BE2C (cell line): ENCODE results near the gene BCL11A.

Source experiments
- DNase-seq: peaks from one replicate; pipeline ENCODE4 v3.0.0-alpha.2; 2020
- H3K27me3 ChIP-seq: fragments of 250-450 bp; sonication (Bioruptor Pico); 2 replicates; pipeline ENCODE4 v1.5.1; 2020; ENCODE audit warnings: mild to moderate bottlenecking
- H3K36me3 ChIP-seq: fragments of 250-450 bp; sonication (Bioruptor Pico); 2 replicates; pipeline ENCODE4 v1.5.1; 2020; ENCODE audit warnings: mild to moderate bottlenecking
- H3K4me1 ChIP-seq: fragments of 250-450 bp; sonication (Bioruptor Pico); 2 replicates; pipeline ENCODE4 v1.5.1; 2020
- H3K4me3 ChIP-seq: 2 replicates; pipeline ENCODE4 v1.5.1; 2011; ENCODE audit warnings: low read depth, low read length
- H3K9me3 ChIP-seq: fragments of 250-450 bp; sonication (Bioruptor Pico); 2 replicates; pipeline ENCODE4 v1.5.1; 2020
- TF ChIP-seq, protein P1 (sequence below): IDR thresholded peaks from 2 replicates; pipeline ENCODE4 v1.5.1; 2012; ENCODE audit warnings: mild to moderate bottlenecking, low read depth, low read length

Gene BCL11A

DNA sequence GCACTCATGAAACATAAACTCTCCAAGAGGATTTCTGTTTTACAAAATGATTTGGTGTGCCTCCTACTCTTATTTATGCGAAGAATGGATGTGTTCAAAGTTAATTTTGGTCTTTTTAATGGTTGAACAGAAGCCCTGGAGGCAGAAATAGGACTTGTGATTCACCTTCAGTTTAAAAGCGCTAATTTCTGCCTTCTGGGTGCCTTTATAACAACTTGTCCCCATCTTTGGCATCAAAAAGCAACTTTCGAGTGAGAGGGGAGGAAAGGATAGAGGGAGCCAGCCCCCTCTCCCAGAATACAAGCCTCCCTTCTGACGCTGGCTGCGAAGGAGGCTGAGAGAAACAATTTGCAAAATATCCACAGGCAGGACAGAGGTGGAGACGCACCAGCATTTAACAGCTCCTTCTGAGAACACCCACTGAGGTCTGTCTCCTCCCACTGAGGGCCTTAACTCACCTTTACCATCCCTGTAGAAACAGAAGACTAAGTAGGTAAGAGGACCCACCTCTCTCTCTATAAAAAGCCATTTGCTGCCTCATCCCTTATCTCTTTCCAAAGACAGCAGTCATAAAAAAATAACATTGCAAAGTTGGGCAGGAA lies 24.3 kb upstream of the BCL11A start:
- TF ChIP-seq, protein P1, sequence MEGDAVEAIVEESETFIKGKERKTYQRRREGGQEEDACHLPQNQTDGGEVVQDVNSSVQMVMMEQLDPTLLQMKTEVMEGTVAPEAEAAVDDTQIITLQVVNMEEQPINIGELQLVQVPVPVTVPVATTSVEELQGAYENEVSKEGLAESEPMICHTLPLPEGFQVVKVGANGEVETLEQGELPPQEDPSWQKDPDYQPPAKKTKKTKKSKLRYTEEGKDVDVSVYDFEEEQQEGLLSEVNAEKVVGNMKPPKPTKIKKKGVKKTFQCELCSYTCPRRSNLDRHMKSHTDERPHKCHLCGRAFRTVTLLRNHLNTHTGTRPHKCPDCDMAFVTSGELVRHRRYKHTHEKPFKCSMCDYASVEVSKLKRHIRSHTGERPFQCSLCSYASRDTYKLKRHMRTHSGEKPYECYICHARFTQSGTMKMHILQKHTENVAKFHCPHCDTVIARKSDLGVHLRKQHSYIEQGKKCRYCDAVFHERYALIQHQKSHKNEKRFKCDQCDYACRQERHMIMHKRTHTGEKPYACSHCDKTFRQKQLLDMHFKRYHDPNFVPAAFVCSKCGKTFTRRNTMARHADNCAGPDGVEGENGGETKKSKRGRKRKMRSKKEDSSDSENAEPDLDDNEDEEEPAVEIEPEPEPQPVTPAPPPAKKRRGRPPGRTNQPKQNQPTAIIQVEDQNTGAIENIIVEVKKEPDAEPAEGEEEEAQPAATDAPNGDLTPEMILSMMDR: no peak
- peaks cover 4% of the 10 kb centered on the region; the same call in 1 of the 2 replicates for H3K27me3 ChIP-seq
- H3K4me1 ChIP-seq: no peaks in the 10 kb centered on the region

DNA sequence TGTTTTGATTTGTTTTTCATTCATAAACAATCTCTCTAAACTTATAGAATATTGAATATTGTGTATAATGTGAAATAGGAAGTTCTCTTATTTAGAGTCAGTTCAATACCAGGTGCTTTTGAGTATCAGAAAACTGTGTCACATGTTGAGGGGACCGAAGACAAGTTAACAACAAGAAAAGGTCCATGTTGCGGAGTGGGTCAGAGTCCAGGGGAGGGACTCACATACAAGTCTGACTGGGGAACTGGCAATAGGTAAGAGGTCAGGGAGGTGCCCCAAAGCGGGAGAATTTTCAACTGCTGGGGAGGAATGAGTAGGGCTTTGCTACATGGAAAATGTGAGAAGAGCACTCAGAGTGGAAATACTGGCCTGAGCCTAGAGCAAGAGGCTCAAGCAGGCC lies 19.8 kb upstream of the BCL11A start:
- TF ChIP-seq, protein P1: no peak
- peaks cover 20% of the 10 kb centered on the region for H3K27me3 ChIP-seq
- DNase-seq: no peak

More for the DNA sequence above, 24.3 kb upstream of the BCL11A start:
- DNase-seq: no peak
- Histone ChIP-seq H3K4me3 (no peak overlapping the region), H3K9me3 (no peaks in the 10 kb centered on the region), H3K36me3 (no peaks in the 10 kb centered on the region)

DNA sequence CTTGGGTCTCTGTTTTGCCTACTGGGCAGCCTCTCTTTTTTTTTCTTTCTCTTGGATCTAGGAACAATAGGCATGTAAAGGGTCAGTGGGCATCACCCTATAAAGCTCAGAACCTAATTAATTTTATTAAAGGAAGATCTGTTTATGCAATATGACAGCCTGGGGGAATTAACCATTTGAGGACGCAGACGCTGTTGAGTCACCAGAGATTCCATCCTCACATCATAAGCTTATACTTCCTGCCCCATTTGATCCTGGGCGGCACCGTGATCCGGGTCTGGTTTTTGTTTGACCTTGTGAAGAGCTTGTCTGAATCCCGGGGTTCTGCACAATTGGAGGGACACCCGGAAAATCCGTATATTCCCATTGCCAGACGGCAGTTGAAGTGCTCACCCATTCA lies 16.8 kb upstream of the BCL11A start:
- Histone ChIP-seq H3K36me3 (no peaks in the 10 kb centered on the region), H3K9me3 (no peaks in the 10 kb centered on the region), H3K4me1 (no peaks in the 10 kb centered on the region), H3K27me3 (peaks cover 34% of the 10 kb centered on the region), H3K4me3 (no peak overlapping the region; the same call in 1 of the 2 replicates)
- DNase-seq: no peak
- TF ChIP-seq, protein P1: no peak

More for the DNA sequence above, 19.8 kb upstream of the BCL11A start:
- Histone ChIP-seq H3K4me1 (no peaks in the 10 kb centered on the region), H3K9me3 (no peaks in the 10 kb centered on the region), H3K4me3 (no peak overlapping the region), H3K36me3 (no peaks in the 10 kb centered on the region)

DNA sequence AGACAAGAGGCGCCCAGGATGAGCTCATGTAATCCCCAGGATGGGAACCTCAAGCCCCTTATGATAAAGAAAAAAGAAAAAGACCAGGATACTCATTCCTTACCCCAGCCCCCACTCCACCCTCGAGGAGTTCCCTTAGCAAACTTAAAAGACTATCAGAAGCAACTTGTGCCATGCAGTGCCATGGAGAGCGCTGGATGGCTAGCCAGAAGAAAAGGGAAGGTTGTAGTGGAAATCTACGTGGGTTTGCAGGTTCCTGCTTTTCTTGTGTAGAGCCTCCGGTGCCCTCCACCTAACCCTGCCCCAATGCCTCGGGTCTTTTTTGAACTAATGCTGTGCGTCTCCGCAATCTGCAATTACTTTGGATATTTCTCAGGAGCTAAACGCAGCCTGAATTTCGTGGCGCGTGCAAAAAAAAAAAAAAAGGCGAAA lies 16.2 kb upstream of the BCL11A start:
- H3K27me3 ChIP-seq: peaks cover 34% of the 10 kb centered on the region
- H3K36me3 ChIP-seq: no peaks in the 10 kb centered on the region
- peak overlapping the region; percentile 42 for H3K4me3 ChIP-seq
- H3K4me1 ChIP-seq: no peaks in the 10 kb centered on the region
- no peaks in the 10 kb centered on the region for H3K9me3 ChIP-seq
- DNase-seq: no peak
- TF ChIP-seq, protein P1: no peak

DNA sequence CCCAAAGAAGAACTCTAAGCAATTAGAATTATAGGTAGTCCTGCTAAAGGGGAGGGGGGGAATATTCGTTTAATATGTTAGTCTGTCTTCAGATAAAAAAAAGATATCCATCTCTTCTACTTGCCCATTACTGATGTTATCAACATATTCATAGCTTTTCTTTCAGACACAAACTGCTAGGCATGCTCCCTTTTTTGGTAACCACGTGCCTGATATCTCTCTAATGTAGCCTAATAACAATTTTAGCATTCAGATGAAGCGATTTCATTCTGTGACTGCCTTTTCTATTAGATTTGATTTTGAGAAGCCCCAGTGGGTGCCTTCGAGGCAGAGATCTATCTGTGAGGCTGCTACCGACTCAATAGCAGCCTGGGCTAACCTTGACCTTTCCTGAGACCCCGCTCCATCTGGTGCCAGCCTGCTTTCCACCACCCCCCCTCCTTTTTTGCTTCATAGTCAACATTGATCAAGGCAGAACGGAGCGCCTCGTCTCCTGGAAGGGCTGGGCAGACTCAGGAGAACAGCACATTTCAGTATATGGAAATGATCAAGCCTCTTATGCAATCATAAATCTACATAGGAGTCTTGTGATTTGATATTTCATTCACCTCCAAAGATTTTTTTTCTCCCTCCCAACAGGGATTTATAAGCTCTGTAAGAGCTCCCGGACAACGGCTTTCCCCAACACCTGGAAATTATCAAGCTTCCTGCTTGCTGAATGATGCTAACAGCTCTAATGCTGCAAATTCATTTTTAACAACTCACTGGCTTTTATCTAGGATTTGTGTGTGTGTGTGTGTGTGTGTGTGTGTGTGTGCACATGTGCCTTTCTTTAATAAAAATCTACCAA lies 14.7 kb upstream of the BCL11A start:
- no peak for DNase-seq
- TF ChIP-seq, protein P1: no peak
- H3K4me1 ChIP-seq: no peaks in the 10 kb centered on the region
- no peaks in the 10 kb centered on the region for H3K36me3 ChIP-seq
- H3K27me3 ChIP-seq: peaks cover 34% of the 10 kb centered on the region
- no peaks in the 10 kb centered on the region for H3K9me3 ChIP-seq
- H3K4me3 ChIP-seq: no peak overlapping the region

DNA sequence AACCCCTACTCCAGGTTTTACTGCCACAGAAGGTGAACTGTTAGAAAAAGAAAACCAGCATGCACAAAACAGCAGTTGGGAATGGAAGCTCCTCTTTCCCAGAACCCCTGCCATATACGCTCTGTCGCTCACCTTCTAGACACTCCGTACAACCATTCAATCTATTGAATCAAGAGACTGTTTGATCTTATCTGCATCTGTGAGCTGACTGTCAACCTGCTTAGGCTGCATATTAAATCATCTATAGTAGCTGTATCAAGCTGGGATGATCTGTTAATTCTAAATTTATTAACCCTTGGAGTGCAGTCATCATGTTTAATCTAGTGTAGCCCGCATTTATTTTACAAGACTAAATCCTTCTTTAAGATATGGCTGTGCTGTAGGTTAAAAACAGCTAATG lies 13.6 kb upstream of the BCL11A start:
- no peak overlapping the region for H3K4me3 ChIP-seq
- H3K4me1 ChIP-seq: no peaks in the 10 kb centered on the region
- peaks cover 37% of the 10 kb centered on the region for H3K27me3 ChIP-seq
- H3K9me3 ChIP-seq: no peaks in the 10 kb centered on the region
- DNase-seq: no peak
- no peaks in the 10 kb centered on the region for H3K36me3 ChIP-seq
- TF ChIP-seq, protein P1: no peak
